CD14-positive monocyte (primary cell): ENCODE results near the gene HOPX. TPM values are rescaled to one million over a fixed set of nuclear protein-coding genes. Genes with fewer than 3 reads are reported as not detected.

ENCODE experiments used
- DNase-seq, 3 donors: peaks; one replicate each; pipeline ENCODE4 v3.0.0-alpha.2; 2011 to 2022
- H2AFZ ChIP-seq: 2 replicates; pipeline ENCODE4 v1.6.0; 2012; ENCODE audit warnings: mild to moderate bottlenecking, low read depth, low read length, inconsistent platforms; ENCODE audit not compliant: insufficient read depth, poor library complexity, severe bottlenecking
- H3K27ac ChIP-seq, 2 donors: 1 replicate in 1 of 2; 2 replicates in 1 of 2; pipeline ENCODE4 v1.5.1; 2012 to 2013; ENCODE audit warnings: low read length in 2 of 2, control low read depth in 1 of 2, inconsistent platforms in 1 of 2, low read depth in 1 of 2, mild to moderate bottlenecking in 1 of 2
- H3K27me3 ChIP-seq, 2 donors: one replicate each; pipeline versions ENCODE4 v1.6.0 to v1.6.1; 2011 to 2013; ENCODE audit warnings: low read length in 2 of 2; ENCODE audit not compliant: control insufficient read depth in 2 of 2, insufficient read depth in 2 of 2
- H3K36me3 ChIP-seq, 2 donors: replicated peaks in 1 of 2; 1 replicate in 1 of 2; 2 replicates in 1 of 2; pipeline versions ENCODE4 v1.5.1 to v1.6.1; 2012 to 2013; ENCODE audit warnings: low read length in 2 of 2, control low read depth in 1 of 2, inconsistent platforms in 1 of 2, mild to moderate bottlenecking in 1 of 2; ENCODE audit not compliant: insufficient read depth in 2 of 2, control insufficient read depth in 1 of 2
- H3K4me1 ChIP-seq, 2 donors: 1 replicate in 1 of 2; 2 replicates in 1 of 2; pipeline versions ENCODE4 v1.5.1 to v1.6.1; 2012 to 2013; ENCODE audit warnings: low read length in 2 of 2, control low read depth in 1 of 2, inconsistent platforms in 1 of 2, mild to moderate bottlenecking in 1 of 2, moderate library complexity in 1 of 2; ENCODE audit not compliant: insufficient read depth in 2 of 2, control insufficient read depth in 1 of 2
- H3K4me2 ChIP-seq: replicated peaks from 2 replicates; pipeline ENCODE3; 2012; ENCODE audit warnings: low read length, moderate library complexity, mild to moderate bottlenecking; ENCODE audit not compliant: poor library complexity, severe bottlenecking; ENCODE audit errors: extremely low read depth
- H3K4me3 ChIP-seq, 3 experiments: fragments of 200-600 bp in 1 of 3; sonication (generic) in 1 of 3; replicated peaks in 1 of 3; 1 replicate in 2 of 3; 2 replicates in 1 of 3; pipeline ENCODE4 v1.5.1; 2011 to 2013; ENCODE audit warnings: low read length in 3 of 3, mild to moderate bottlenecking in 3 of 3, control low read depth in 2 of 3, low read depth in 2 of 3, inconsistent platforms in 1 of 3, moderate library complexity in 1 of 3
- H3K79me2 ChIP-seq: 2 replicates; pipeline ENCODE4 v1.6.0; 2012; ENCODE audit warnings: mild to moderate bottlenecking, control low read depth, inconsistent platforms, low read length, moderate library complexity; ENCODE audit not compliant: insufficient read depth
- H3K9ac ChIP-seq: 2 replicates; pipeline ENCODE4 v1.6.0; 2017; ENCODE audit warnings: low read length, mild to moderate bottlenecking; ENCODE audit not compliant: insufficient read depth, poor library complexity, severe bottlenecking
- H3K9me3 ChIP-seq, 2 donors: replicated peaks in 1 of 2; 1 replicate in 1 of 2; 2 replicates in 1 of 2; pipeline versions ENCODE4 v1.5.1 to v1.6.1; 2012 to 2013; ENCODE audit warnings: low read length in 2 of 2, control low read depth in 1 of 2; ENCODE audit not compliant: control insufficient read depth in 1 of 2, insufficient read depth in 1 of 2
- H4K20me1 ChIP-seq: 2 replicates; pipeline ENCODE4 v1.6.0; 2012; ENCODE audit warnings: mild to moderate bottlenecking, low read length, control low read depth, moderate library complexity; ENCODE audit not compliant: insufficient read depth
- H3K27ac Mint-ChIP-seq, 7 donors: one replicate each; pipeline ENCODE4 v1.8.0; 2020; ENCODE audit warnings: mild to moderate bottlenecking in 7 of 7, mixed read lengths in 7 of 7, moderate library complexity in 6 of 7, inconsistent platforms in 2 of 7
- H3K27me3 Mint-ChIP-seq, 3 donors: one replicate each; pipeline ENCODE4 v1.8.0; 2021 to 2022; ENCODE audit warnings: low read depth in 3 of 3, mild to moderate bottlenecking in 3 of 3, mixed read lengths in 3 of 3, moderate library complexity in 3 of 3, inconsistent platforms in 1 of 3
- H3K36me3 Mint-ChIP-seq, 2 donors: one replicate each; pipeline ENCODE4 v1.8.0; 2020; ENCODE audit warnings: mixed read lengths in 2 of 2, inconsistent platforms in 1 of 2, mild to moderate bottlenecking in 1 of 2
- H3K4me1 Mint-ChIP-seq: one replicate; pipeline ENCODE4 v1.8.0; 2020; ENCODE audit warnings: mild to moderate bottlenecking, mixed read lengths
- H3K4me3 Mint-ChIP-seq, 2 donors: one replicate each; pipeline ENCODE4 v1.8.0; 2020; ENCODE audit warnings: mild to moderate bottlenecking in 2 of 2, mixed read lengths in 2 of 2, moderate library complexity in 1 of 2
- H3K9me3 Mint-ChIP-seq, 7 donors: one replicate each; pipeline ENCODE4 v1.8.0; 2020 to 2022; ENCODE audit warnings: mixed read lengths in 7 of 7, mild to moderate bottlenecking in 6 of 7, moderate library complexity in 6 of 7, inconsistent platforms in 2 of 7
- WGBS: methylation state at CpG from one replicate; pipeline ENCODE4 v1.1.5; 2013; ENCODE audit warnings: missing lambda C conversion rate; ENCODE audit not compliant: insufficient coverage; 5-methylcytosine and 5-hydroxymethylcytosine counted together
- intact Hi-C, 2 donors: fragments of 100-400 bp; cut with micrococcal nuclease; formaldehyde crosslinking; loops; one replicate each; pipeline versions ENCODE4 v1.15.0 to v1.15.1; 2023
- polyA plus RNA-seq, 3 donors: library from polyadenylated mRNA; depleted of rRNA in 1 of 3; unstranded in 2 of 3; stranded (reverse) in 1 of 3; fragments of 300-500 nt in 2 of 3; fragments of >200 nt in 1 of 3; fragmentation: Illumina TruSeq in 2 of 3; gene quantifications; 1 replicate in 2 of 3; 2 replicates in 1 of 3; pipeline ENCODE4 v1.2.3, GENCODE V29; 2012 to 2021
- TF ChIP-seq, protein P1 (sequence below): fragments of 200-600 bp; IDR thresholded peaks from one replicate; pipeline ENCODE4 v1.8.0; 2022; ENCODE audit warnings: antibody characterized with exemption, mild to moderate bottlenecking

Gene HOPX
- polyA plus RNA-seq, 3 donors: 0.39 to 1.3 (median 0.52) TPM

DNA sequence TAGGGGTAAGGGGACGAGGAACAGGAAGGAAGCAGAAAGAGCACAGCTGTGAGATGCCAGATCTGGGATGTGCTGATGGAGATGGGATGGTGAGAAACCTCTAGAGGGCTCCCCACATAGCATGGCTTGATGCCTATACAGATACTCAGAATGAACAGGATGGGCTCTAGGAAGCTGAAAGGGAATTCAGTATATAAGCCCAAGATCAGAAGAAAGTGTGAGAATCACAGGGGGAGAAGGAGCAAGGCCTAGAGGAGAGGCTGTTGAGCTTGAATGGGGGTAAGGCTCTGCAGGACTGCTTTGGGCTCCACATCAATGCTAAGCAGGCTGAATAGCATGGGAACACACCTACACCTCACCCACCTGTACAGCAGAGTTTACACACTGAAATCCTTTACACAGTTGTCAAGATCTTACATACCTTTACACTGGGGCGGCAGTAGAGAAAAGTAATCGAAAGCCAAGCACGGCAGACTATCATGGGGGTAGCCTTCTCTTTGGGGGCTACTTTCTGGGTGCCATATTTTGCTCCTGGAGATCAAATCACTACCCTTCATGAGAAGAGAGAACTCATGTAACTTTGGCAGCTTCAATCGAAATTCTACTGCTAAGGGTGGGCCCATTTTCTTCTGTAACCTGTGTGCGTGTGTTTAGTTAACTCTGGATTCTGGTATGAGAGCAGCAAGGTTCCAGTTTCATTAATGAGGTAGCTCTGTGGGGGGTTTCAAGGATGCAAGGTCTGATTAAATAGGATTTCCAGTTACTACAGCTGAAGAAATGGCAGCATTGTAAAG is 30.6 kb downstream of the HOPX start:
- H2AFZ ChIP-seq: no peak overlapping the region
- no peak for DNase-seq
- H3K79me2 ChIP-seq: no peaks in the 10 kb centered on the region
- TF ChIP-seq, protein P1, sequence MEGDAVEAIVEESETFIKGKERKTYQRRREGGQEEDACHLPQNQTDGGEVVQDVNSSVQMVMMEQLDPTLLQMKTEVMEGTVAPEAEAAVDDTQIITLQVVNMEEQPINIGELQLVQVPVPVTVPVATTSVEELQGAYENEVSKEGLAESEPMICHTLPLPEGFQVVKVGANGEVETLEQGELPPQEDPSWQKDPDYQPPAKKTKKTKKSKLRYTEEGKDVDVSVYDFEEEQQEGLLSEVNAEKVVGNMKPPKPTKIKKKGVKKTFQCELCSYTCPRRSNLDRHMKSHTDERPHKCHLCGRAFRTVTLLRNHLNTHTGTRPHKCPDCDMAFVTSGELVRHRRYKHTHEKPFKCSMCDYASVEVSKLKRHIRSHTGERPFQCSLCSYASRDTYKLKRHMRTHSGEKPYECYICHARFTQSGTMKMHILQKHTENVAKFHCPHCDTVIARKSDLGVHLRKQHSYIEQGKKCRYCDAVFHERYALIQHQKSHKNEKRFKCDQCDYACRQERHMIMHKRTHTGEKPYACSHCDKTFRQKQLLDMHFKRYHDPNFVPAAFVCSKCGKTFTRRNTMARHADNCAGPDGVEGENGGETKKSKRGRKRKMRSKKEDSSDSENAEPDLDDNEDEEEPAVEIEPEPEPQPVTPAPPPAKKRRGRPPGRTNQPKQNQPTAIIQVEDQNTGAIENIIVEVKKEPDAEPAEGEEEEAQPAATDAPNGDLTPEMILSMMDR: no peak
- peaks cover 17 to 18% of the 10 kb centered on the region in 2 donors for H3K27me3 ChIP-seq
- no peaks in the 10 kb centered on the region for H3K36me3 ChIP-seq
- intact Hi-C loops: loop anchor here in 1 of 2 donors (10.0 kb wide), 1 partner anchor 154 kb away; no protein-coding TSS in a partner anchor
- H3K9me3 Mint-ChIP-seq: peaks cover 2 to 18% (median 10%) of the 10 kb centered on the region in 7 donors
- no peak overlapping the region for H3K4me3 Mint-ChIP-seq
- H3K4me1 ChIP-seq: peaks cover 36 to 45% of the 10 kb centered on the region in 2 donors
- H4K20me1 ChIP-seq: no peaks in the 10 kb centered on the region
- no peak overlapping the region for H3K4me2 ChIP-seq
- peak overlapping the region in 1 of 7 donors; percentile 2 for H3K27ac Mint-ChIP-seq
- H3K27me3 Mint-ChIP-seq: peaks cover 17 to 24% (median 18%) of the 10 kb centered on the region in 3 donors
- H3K27ac ChIP-seq: no peak overlapping the region
- peaks cover 4 to 5% of the 10 kb centered on the region in 2 donors for H3K9me3 ChIP-seq
- H3K4me3 ChIP-seq: no peak overlapping the region
- peaks cover 2 to 4% of the 10 kb centered on the region in 2 donors for H3K36me3 Mint-ChIP-seq
- 0% methylated on average over 1 of the region's 6 CpGs for WGBS
- H3K4me1 Mint-ChIP-seq: peaks cover 49% of the 10 kb centered on the region
- no peak overlapping the region for H3K9ac ChIP-seq

DNA sequence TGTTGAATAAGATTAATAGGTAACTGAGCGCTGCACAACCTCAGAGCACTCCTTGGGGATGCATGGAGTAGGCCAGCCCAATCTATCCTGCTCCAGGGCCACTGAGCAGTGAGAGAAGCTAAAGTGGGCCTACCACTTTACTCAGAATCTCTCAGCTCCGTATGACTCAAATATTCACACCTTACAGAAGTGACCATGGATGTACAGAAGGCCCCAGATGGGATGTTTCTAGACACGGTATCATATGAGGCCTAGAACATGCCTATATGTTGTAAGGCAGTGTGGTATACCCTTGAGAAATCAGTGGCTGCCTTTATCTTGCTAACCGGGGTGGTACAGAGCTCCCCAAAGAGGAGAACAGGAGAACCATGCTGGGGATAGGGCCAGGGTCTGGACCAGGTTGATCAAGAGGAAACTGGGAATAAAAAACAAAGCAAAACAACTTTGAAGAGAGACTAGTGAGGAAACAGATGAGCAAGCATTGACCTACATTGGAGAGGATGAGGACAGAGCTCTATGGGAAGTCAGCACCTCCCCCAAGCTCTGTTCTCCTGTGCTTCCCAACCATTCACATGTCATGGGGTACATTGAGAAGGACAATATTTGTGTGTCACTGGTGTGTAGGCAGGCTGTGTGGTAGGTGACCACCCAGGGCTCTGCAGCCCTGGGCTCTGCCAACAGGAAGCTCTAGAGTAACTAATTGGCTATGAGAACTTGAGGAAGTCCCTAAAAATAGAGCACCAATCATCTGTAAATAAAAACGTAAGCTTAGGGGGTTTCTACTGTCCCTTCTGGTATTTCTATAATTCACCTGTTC is 31.4 kb downstream of the HOPX start:
- Histone ChIP-seq H3K36me3 (no peaks in the 10 kb centered on the region), H3K9me3 (peaks cover 0 to 5% of the 10 kb centered on the region in 2 donors), H2AFZ (no peak overlapping the region), H3K4me3 (no peak overlapping the region), H4K20me1 (no peaks in the 10 kb centered on the region), H3K27me3 (peaks cover 9% of the 10 kb centered on the region in 2 donors), H3K4me2 (no peak overlapping the region), H3K4me1 (peaks cover 28 to 37% of the 10 kb centered on the region in 2 donors), H3K27ac (no peak overlapping the region), H3K79me2 (no peaks in the 10 kb centered on the region), H3K9ac (no peak overlapping the region)
- H3K4me1 Mint-ChIP-seq: peaks cover 41% of the 10 kb centered on the region
- TF ChIP-seq, protein P1: no peak
- DNase-seq: no peak
- intact Hi-C loops: loop anchor here in 1 of 2 donors (10.0 kb wide), 1 partner anchor 155 kb away; no protein-coding TSS in a partner anchor
- WGBS: 100% methylated on average over 2 of the region's 5 CpGs
- H3K36me3 Mint-ChIP-seq: peaks cover under 1 to 2% of the 10 kb centered on the region in 2 donors
- peaks cover 2 to 10% (median 5%) of the 10 kb centered on the region in 7 donors for H3K9me3 Mint-ChIP-seq
- H3K4me3 Mint-ChIP-seq: no peak overlapping the region
- H3K27me3 Mint-ChIP-seq: peaks cover 8 to 16% (median 10%) of the 10 kb centered on the region in 3 donors
- H3K27ac Mint-ChIP-seq: peak overlapping the region in 1 of 7 donors; percentile 2
